ENCODE measurements around the gene CABP5.
"Not testable (repeated sequence)": the region's sequence is repeated elsewhere in the genome, so short reads cannot be mapped to it uniquely, and the experiment has no call there.

Gene CABP5

DNA sequence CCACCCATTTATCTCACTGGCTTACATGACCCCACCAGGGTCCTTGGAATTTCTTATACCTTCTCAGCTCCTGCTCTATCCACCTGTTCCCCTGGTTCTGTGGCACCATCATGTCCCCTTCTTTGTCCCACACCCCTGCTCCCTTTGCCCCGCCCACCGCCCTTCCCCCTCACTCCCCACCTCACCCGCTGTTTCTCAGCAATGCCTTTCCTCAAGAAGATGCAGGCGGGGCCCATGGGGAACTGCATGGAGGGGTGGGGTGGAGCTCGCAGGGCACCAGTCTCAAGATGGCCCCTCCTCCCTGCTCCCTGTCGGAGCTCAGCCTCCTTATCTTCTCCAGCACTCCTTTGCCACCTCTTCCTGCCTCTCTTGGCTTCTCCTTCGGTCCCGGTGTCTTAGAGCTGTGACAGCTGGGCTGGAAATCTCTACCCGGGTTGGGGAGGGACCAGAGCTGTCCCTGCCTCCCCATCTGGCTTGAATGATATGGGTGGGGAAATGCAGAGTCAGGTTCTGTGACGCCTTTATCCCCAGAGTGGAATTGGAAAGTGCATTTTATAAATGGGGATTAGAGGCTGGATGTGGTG, at the start of gene CABP5:
TSS of gene CABP5 (minus strand) at position 405 of the 584 bp plus-strand sequence. CDS start at position 248, 157 bp downstream.
- no peak for DNase-seq

DNA sequence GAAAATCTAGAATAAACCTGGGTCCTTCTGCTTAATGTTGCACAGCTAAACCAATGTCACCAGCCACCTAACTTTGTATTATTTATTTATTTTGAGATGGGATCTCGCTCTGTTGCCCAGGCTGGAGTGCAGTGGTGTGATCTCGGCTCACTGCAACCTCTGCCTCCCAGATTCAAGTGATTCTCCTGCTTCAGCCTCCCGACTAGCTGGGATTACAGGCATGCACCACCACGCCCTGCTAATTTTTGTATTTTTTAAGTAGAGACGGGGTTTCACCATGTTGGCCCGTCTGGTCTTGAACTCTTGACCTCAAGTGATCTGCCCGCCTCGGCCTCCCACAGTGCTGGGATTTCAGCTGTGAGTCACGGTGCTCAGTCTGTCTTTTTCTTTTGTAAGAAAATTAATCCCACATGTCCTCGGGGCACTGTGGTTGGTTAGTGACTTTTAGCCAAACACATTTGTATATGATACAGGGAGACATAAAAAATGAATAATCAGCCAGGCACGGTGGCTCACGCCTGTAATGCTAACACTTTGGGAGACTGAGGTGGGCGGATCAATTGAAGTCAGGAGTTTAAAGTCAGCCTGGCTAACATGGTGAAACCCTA, 47.3 kb upstream of the CABP5 start:
- DNase-seq: not testable (repeated sequence)

DNA sequence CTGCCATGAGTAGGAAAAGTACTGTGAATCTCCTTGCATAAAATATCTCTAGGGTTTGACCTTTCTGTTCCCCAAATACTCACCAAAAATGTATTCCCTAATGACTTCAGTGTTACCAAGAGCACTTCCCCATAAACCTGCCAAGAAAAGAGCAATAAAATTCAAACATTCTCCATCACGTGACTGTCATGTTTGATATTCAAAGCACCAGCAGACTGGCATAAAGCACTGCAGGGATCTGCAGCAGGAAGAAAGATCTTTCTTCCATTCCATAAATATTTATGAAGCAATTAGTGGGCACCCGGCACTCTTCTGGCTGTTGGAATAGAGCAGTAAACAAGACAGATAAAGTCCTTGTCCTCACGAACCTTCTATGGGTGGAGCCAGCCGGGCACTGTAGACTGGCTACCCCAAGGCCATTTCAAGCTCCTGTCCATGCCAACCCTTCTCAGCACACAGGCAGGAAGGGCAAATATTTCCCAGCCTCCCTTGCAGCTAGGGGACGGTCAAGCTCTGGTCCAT, 46.5 kb upstream of the CABP5 start:
- DNase-seq: no peak

DNA sequence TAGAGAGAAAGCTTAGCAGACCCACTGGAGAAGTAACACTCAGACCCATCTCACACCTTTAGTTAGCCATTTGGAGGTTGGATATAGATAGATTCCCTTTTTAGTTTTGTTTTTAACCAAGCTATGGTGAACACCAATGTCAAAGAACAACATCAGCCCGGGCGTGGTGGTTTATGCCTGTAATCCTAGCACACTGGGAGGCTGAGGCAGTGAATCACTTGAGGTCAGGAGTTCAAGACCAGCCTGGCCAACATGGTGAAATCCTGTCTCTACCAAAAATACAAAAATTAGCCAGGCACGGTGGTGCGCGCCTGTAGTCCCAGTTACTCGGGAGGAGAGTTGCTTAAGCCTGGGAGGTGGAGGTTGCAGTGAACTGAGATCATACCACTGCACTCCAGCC, 45.1 kb upstream of the CABP5 start:
- DNase-seq: not testable (repeated sequence)

DNA sequence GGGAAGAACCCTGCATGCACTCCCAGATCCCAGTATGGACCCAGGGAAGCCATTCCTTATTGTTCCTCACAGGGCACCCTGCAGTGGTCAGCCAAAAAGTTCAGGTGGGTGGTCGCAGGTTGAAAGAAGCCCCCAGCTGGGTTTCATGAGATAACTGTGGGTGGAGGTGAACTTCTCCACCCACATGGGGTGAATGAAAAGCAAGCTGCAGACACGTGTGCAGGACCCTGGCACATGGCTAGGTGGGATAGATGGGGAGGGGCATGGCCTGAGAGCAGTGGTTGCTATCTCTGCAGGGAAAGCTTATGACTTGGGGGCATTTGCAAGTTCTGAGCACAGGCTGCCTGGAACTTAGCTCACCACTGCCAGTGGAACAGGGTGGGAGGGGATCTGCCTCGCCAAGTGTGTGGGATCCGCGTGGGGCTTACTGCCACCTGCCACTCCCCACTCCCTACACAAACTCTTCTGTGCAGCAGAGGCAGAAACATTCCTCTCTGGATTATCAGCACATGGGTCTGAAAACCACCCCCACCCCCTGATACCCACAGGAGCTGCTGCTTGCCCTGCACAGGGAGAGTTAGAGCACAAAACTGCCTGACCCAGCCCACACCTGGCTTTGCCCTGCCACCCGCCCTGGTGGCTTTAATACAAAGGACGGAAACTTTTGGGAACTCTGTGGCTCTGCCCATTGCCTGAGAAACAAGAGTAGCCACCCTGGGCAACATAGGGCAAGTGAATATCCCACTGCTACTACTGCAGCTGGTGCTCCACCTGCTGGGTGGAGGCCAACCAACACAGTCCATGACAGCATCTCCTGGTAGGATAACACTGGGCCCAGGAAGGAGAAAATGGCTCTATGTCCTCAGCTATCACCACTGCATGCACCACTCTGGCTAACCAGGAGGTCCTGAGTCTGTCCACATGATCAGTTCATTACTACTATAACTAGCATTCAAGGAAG, 42.3 kb upstream of the CABP5 start:
- DNase-seq: no peak

DNA sequence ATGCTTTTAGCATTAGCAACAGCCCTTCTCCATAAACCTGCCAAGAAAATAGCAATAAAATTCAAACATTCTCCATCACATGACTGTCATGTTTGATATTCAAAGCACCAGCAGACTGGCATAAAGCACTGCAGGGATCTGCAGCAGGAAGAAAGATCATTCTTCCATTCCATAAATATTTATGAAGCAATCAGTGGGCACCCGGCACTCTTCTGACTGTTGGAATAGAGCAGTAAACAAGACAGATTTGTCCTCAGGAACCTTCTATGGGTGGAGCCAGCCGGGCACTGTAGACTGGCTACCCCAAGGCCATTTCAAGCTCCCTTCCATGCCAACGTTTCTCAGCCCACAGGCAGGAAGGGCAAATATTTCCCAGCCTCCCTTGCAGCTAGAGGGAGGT, 41.2 kb upstream of the CABP5 start:
- no peak for DNase-seq

DNA sequence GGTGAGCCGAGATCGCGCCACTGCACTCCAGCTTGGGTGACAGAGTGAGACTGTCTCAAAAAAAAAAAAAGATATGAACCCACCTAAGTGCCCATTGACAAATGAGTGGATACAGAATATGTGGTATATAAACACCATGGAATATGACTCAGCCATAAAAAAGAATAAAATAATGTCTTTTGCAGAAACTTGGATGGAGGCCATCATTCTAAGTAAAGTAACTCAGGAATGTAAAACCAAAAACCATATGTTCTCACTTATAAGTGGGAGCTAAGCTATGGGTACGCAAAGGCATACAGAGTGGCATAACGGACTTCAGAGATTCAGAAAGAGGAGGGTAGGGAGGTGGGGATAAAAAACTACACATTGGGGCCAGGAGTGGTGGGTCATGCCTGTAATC, 37.2 kb upstream of the CABP5 start:
- no peak for DNase-seq

DNA sequence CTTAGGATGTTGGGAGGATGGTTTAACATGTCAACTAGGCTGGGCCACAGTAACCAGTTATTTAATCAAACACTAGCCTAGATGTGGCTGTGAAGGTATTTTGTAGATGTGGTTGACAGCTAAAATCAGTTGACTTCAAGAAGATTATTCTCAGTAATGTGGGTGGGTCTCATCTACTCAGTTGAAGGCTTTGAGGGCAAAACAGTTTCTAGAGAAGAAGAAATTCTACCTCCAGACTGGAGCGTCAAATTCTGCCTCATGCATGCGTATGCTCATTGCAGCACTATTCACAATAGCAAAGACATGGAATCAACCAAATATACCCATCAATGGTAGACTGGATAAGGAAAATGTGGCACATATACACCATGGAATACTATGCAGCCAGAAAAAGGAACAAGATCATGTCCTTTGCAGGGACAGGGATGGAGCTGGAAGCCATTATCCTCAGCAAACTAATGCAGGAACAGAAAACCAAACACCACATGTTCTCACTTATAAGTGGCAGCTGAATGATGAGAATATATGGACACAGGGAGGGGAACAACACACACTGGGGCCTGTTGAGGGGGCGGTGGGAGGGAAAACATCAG, 26.4 kb upstream of the CABP5 start:
- DNase-seq: not testable (repeated sequence)

DNA sequence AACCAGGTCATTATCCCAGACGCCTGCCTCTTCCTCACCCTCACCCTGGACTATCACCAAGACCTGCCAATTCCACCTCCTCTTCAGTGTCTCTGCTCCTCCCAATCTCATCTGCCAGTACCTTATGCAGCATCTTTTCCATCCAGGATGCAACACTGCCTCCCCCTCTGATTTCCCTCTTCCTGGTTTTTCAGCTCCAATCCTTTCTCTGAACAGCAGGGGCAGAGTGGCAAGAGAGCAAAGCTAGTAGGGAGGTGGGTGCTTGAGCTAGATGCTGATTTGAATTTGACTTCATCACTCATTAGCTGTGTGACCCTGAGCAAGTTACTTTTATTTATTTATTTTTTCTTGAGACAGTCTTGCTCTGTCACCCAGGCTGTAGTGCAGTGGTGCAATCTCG, 25.6 kb upstream of the CABP5 start:
- no peak for DNase-seq

DNA sequence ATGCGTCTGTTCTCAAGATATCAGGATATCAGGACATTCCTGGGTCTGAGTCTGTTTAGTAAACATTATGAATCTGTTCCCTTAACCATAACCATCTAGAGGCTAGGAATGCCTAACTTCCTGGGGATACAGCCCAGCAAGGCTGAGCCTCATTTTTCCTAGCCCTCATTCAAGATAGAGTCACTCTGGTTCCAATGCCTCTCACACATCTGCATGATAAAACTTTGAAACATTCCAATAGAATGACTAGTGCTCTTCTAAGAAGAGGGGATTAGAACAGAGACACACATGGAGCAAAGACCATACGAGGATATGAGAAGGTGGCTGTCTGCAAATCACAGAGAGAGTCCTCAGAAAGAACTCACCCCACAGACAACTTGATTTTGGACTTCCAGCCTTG, 20.6 kb upstream of the CABP5 start:
- no peak for DNase-seq

DNA sequence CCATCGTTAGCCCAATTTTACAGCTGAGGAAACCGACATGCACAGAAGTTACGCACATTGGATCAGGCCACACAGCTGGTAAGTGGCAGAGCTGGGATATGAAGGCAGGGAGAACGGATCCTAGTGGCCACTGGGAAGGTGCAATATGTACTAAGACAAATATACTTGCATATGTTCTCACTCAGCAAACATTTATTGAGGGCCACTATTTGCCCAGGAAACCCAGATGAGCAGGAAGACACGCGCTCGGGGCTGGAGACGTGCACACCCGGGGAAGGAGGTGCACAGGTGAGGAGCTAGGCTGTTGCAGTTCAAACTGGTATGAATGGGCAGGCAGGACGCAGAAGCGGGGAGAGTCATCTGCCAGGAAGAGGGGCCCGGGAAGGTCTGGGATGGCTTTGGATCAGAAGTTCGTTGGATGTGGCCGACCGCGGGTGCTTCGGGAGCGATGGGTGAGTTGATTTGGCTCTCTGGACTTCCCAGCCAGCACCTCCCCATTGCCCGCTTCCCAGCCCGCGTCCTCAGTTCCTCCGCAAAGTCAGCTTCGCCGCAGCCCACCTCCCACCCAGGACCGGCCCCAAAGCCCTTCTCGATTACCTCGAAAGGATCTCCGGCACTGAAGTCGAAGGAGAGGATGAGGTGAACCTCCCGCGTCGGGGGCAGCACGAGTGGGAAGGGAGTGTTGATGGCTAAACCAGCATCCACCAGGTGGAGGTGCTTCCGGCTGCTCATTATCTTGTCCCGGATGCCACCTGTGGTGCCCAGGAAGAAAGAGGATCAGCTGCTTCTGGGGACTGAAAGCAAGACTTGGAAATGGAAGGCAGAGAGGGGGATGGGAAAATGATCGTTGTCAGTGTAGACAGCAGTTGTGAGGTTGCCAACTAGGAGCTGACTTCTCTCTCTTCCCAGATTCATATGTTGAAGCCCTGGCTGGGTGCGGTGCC, 17.8 kb upstream of the CABP5 start:
- DNase-seq: no peak

DNA sequence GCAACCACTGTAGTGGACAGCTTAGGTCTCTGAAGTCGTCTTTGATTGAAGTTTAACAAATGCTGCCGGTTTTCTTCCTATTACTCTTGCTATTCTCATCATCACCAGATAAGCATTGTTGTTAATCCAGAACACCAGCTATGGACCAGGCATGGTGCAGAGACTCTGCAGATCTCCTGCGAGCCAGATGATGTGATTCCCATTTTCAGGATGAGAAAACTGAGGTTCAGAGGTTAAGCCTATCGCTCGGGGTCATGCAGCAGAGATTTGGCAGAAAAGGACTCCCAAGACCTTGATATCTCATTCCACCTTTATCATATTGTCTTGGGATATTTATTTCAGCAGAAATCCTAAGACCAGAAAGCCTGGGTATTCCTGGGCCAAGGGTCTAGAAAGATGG, 16.5 kb upstream of the CABP5 start:
- DNase-seq: no peak

DNA sequence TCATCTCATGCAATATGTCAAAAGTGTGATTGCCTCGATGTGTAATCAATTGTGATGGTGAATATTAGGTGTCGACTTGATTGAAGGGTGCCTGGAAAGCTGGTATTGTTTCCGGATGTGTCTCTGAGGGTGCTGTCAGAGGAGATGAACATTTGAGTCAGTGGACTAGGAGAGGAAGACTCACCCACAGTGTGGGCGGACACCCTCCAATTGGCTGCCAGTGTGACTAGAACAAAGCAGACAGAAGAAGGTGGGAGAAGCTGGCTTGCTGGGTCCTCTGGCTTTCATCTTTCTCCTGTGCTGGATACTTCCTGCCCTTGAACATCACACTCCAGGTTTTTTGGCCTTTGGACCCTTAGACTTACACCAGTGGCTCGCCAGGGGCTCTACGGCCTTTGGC, 15.5 kb upstream of the CABP5 start:
- DNase-seq: no peak

DNA sequence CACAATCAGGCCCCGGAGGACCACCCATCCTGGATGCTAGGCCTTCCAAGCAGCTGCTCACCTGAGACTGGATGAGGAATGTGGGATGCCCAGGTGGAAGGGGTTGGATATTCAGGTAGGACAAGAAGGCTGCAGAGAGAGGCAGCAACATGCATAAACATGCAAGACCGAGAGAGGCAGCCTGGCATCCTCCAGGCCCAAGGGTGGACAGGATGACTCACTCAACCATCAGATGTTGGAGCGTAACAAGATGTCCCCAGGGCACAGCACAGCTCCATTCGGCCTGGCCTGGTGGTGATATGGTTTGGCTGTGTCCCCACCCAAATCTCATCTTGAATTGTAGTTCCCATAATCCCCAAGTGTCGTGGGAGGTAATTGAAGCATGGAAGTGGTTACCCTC, 10.0 kb upstream of the CABP5 start:
- no peak for DNase-seq

DNA sequence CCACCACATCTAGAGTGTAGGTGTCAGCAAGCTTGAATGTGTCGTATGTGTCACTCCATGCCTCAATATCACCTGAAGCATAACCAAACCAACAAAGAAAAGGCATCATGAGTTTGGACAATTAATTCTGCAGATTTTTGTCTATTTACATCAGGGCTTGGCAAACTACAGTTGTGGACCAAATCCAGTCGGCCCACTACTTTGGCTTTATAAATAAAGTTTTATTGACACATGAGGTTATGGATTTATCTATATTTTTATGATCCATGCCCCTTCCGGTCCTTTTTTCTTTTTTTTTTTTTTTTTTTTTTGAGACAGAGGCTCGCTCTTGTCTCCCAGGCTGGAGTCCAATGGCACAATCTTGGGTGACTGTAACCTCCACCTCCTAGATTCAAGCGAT, 9.2 kb upstream of the CABP5 start:
- no peak for DNase-seq

DNA sequence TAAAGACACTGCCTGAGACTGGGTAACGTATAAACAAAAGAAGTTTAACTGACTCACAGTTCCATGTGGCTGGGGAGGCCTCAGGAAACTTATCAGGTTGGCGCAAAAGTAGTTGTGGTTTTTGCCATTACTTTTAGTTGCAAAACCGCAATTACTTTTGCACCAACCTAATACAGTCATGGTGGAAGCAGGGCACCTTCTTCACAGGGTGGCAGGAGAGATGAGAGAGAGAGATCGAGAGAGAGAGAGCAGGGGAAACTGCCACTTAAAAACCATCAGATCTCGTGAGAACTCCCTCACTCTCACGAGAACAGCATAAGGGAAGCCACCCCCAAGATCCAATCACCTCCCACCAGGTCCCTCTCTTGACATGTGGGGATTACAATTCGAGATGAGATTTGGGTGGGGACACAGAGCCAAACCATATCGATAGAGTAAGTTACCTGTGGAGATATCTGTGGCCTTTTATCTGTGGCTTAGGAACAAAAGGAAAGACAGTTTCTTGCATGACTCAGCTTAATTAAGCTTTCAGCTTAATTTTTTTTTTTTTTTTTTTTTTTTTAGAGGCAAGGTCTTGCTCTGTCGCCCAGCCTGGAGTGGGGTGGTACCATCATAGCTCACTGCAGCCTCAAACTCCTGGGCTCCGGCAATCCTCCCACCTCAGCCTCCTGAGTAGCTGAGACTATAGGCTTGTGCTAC, 7.6 kb upstream of the CABP5 start:
- DNase-seq: no peak

DNA sequence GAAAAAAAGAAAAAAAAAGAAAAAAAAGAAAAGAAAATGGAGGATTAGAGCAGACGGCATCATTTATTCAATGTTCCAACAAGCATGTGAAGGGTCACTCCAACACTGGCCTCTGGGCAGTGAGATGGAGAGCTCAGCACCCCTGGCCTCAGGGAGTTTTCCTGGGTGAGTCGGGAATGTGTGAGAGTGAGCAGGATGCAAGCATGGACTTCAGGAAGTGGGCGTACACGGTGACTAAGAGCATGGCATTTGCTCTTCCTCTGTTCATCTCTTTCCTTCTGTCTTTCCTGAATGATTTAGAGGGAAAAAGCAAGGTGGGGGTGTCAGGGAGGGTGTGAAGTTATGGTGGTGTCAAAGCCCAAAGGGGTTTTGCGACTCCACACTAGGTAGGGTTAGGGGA, 682 bp upstream of the CABP5 start:
- no peak for DNase-seq

DNA sequence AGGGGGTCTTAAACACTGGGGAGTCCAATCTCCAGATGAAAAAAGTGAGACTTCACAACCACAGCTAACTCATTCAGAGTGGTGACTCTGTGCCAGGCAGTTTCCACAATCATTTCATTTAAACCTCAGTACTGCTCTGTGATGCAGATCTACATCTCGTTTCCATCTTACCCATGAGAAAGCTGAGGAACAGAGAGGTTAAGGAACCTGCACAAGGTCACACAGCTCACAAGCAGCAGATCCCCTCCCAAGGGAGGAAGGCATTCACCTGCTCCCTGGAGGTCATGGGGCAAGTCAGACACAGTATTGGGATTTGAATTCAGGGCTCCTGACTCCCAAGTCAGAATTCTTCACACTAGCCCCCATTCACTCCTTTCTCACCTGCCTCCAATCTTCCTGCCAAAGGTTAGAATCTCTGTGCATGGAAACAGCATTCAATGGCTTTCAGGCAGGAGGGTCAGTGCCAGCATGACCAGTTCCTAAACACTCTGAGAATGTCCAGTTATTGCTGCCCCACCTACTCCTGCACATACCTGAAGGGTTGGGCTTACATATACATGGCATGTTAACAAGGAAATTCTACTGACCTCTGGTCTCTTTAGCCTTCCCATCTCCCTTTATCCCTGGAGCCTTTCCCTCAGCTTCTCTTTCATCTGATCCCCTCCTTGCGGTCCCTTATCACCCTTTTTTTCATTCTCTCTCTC, 1.9 kb downstream of the CABP5 start:
- no peak for DNase-seq

DNA sequence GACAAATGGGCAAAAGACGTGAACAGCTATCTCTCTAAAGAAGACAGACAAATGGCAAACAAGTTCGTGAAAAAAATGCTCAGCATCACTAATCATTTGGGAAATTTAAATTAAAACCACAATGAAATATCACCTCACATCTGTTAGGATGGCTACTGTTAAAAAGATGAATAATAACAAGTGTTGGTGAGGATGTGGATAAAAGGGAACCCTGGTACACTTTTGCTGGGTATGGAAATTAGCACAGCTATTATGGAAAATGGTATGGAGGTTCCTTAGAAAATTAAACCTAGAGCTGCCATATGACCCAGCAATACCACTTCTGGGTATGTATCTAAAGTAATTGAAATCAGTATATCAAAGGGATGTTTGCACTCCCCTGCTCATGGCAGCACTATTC, 7.1 kb downstream of the CABP5 start:
- no peak for DNase-seq

DNA sequence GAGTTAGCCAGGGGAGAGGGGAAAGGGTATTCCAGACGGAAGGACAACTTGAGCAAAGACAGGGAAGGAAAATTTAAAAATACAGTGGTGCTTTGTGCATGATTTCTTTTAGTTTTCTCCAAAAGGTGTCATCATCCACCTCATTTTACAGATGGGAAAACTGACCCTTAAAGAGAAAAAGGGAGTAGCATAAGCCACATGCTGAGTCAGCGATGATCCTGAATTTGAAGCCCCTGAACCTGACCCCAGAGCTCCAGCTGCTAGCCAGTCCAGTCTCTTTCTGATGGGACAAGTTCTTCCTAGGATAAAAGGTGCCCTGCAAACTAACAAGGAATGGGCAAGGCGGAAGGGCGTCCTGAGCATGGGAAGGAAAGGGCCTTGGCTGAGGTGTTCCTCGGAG, 10.3 kb downstream of the CABP5 start:
- no peak for DNase-seq

DNA sequence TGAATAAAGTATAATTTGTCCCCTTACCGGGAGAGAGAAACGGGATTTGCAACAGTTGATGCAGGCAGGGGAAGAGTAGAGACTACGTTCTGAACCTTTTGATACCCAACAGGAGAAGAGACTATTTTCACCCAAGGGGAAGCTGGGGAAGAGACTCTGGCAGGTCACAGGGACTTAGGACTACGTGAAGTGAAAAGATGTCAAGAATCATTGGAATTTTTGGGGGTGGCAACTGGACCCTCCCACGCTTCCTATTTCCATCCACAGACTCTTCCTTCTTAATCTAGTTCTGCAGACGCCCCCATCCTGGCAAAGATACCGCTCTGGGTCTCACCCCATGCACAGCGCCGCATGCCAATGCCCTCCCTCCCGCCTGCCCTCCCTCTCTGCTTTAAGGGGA, 13.8 kb downstream of the CABP5 start:
- DNase-seq: no peak

All from NCI-H1105 (cell line).